Amniotic epithelial cell (primary cell): ENCODE results near the gene BTRC.

Experiments used
- DNase-seq: peaks from one replicate; pipeline ENCODE4 v3.0.0-alpha.2; 2010; ENCODE audit warnings: low read depth

Gene BTRC

DNA sequence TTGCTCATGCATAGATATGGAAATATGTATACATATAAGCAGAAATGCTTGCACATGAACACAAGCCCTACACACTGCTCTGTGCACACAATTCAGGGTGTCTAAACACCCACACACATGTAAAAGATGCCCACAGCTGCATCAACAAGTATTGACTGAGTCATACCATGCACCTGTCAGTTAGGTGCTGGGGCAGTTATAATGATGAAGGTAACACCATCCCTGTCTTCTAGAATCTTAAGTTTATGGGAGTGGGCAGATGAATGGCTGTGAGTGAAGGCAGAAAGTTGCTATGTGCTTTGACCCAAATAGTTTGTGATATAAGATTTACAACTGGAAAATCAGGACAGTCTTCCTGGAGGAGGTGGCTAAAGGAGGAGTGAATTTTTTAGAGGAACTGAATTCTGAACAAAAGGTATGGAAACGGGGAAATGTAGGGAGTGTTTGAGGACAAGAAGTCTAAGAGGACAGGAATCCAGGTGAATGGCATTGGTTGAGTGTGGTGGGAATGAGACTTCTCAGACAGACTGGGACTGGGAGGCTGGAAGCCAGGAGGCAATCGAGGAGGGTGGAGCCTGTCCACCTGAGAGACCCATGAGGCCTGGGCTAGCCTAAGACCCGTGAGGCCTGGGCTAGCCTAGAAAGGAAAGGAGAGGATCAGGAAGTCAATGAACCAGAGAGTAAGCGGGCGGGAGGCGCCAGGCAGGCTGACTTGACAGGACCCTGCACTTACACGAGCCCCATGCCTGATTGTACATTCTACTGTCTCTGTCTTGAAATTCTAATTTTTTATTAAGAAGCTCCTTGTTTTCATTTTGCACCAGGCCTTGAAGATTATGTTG lies 213.4 kb downstream of the BTRC start:
- no peak for DNase-seq

GRCh38 chr10:101568054-101568745 lies 214.2 kb downstream of the BTRC start:
- no peak for DNase-seq

DNA sequence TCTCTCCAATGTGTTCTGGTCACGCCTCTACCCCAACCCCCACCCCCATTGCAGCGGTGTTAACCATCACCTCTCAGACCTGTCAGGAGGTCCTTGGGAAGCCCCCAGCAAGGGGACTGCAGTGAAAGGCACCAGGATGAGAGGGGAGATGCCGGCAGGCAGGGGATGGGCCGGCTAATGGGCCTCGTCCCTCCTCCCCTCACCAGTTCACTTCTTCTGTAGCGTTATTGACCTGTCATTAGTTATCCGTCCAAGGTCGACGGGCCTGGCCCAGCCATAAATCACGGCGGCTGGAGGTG lies 215.3 kb downstream of the BTRC start:
- DNase-seq: no peak

GRCh38 chr10:101569622-101570427 lies 215.9 kb downstream of the BTRC start:
- DNase-seq: no peak

GRCh38 chr10:101570428-101571270 lies 216.7 kb downstream of the BTRC start:
- no peak for DNase-seq

DNA sequence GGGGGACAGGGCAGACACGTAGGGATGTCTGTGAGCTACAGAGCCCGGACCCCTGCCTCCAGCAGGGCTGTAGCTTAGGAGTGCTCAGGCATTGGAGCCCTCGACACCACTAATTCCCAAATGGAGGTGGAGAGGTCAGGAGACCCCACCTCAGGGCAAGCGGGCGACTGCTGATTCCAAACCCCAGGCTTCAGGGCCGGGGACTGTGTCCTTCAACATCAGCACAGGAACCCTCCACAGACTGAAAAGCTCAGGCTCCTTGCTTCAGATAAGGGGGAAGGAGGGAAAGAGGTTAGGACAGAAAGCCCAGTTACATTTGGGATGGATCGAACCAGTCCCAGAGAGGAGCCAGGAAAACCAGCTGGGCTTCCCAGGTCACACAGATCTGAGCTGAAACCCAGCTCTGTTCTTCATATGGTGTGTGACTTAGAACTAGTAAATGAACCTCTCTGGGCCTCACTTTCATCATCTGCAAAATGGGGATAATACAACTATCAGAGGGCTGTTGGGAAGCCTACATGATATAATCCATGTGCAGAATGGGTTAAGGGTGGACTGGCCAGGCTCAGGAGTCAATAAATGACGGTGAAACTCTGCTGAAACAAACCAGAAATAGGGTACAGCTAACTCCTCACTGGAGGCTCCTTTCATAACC lies 217.4 kb downstream of the BTRC start:
- DNase-seq: no peak

GRCh38 chr10:101572126-101572525 lies 218.2 kb downstream of the BTRC start:
- DNase-seq: no peak

DNA sequence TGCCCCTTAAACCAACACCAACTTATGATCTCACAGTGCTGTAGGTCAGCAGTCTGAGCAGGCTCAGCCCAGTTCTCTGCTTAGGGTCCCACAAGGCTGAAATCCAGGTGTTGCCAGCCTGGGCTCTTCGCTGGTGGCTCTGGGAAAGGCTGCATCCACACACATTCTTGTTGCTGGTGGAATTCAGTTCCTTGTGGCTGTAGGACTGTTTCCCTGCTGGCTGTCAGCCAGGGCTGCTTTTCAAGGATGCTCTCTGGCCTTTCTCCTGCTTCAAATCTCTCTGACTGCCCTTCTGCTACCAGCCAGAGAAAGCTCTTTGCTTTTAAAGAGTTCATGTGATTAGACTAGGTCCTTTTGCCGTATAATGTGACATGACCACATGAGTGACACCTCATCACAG lies 218.8 kb downstream of the BTRC start:
- DNase-seq: no peak

GRCh38 chr10:101573885-101574753 lies 220.2 kb downstream of the BTRC start:
- no peak for DNase-seq

GRCh38 chr10:101575091-101575490 lies 221.1 kb downstream of the BTRC start:
- DNase-seq: no peak

DNA sequence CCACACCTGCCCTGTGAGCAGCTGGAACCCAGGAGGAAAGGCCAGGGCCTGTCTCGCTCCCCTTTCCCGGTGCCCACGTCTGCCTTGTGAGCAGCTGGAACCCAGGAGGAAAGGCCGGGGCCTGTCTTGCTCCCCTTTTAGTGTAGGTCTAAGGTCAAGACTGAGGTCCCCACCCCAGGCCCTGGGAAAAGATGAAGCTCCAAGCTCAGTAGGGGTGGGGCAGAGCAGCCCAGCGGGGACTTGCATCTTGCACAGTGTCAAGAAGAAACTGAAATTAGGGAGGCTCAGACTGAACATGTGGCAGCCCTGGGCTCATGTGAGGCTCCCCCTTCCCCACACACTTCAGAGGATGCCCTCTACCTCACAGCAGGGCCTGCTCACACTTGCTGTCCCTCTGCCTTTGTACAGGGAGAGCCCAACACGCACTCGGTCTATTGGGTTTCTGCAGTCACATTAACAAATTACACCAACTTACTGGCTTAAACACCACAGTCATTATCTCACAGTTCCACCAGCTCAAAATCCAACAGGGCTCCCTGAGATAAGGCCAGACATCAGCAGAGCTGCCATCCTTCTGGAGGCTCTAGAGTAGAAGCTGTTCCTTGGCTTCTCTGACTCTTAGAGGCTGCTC lies 221.7 kb downstream of the BTRC start:
- DNase-seq: no peak

DNA sequence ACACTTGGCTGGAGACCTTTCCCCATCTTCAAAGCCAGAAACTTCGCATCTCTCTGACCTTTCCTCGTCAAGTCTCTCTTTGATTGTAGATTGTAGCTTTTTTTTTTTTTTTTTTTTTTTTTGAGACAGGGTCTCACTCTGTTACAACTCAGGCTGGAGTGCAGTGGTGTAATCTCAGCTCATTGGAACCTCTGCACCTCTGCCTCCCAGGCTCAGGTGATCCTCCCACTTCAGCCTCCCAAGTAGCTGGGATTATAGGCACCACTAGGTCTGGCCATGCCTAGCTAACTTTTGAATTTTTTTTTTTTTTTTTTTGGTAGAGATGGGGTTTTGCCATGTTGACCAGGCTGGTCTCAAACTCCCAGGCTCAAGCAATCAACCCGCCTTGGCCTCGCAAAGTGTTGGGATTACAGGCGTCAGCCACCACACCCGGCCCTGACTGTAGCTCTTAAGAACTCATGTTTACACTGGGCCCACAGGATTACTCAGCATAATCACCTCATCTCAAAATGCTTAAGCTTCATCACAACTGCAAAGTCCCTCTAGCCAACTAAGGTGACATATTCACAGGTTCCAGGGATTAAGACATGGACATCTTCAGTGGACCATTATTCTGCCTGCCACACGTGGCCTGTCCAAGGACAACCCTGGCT lies 222.4 kb downstream of the BTRC start:
- DNase-seq: no peak

GRCh38 chr10:101577121-101577871 lies 223.3 kb downstream of the BTRC start:
- no peak for DNase-seq

- DNase-seq: no peak
These were observed 224.2 kb downstream of the BTRC start for GRCh38 chr10:101578192-101578591.

DNA sequence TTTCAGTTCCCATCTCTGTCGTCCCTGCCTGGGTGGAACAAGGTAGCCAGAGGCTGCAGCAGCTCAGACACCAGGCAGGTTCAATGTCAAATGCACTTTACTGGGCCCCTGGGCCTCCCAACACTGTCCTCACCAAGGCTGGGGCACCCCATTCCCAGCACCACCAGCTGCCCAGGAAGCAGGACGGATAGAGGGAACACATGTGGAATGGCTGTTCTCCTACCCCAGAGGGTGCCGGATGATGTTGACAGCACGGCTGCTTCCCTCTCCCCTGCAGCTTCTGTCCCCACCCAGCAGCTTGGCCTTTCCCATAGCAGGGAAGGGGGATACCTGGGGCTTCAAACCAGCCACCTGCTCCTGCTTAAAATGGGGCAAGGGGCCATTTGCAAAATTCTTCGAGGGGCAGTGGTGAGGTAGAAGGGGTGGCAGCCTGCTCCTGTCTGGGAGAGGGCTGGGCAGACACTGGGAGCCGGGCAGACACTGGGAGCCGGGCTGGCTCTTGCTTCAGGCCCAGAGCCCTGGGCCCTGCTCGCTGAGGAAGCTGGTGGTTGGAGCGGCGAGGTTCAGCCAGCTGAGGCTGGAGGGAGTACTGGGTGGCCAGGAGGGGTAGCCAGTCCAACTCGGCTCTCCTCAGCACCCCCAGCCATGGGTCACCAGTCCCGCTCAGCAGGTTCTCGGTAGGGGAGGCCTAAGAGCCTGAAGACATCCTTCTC lies 225.0 kb downstream of the BTRC start:
- DNase-seq: no peak

DNA sequence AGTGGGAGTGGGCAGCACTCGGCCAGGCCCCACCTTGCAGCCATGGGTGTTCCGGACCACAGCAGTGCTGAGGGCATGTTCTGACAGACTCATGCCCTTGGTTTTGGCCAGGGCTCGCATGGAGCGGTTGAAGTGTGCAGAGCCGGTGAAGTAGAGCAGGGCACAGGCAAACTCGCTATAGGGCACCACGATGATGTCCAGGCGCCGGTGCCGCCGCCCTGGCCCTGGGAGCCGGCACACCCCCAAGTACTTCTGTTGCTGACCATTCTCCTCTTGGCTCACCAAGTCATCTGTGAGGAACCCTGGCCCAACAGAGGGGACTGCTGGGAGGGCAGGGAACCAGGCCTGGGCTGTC lies 225.5 kb downstream of the BTRC start:
- DNase-seq: no peak

GRCh38 chr10:101580486-101581399 lies 226.8 kb downstream of the BTRC start:
- DNase-seq: no peak
